Thyroid gland (tissue), 4 donors: ENCODE measurements around the gene EID1. TPM values are rescaled to one million over a fixed set of nuclear protein-coding genes. Genes with fewer than 3 reads are reported as not detected.

ENCODE experiments used
- DNase-seq, 2 donors: peaks; one replicate each; pipeline ENCODE4 v3.0.0-alpha.2; 2019
- H3K27ac ChIP-seq, 3 donors: fragments of 200-600 bp; sonication (generic); 1 replicate in 2 of 3; 2 replicates in 1 of 3; pipeline ENCODE4 v1.5.1; 2016 to 2019; ENCODE audit warnings: mild to moderate bottlenecking in 1 of 3, moderate library complexity in 1 of 3
- H3K27me3 ChIP-seq: fragments of 200-600 bp; sonication (generic); one replicate; pipeline ENCODE4 v1.5.1; 2019
- H3K36me3 ChIP-seq, 2 donors: fragments of 200-600 bp; sonication (generic); one replicate each; pipeline ENCODE4 v1.5.1; 2016 to 2019
- H3K4me1 ChIP-seq, 2 donors: fragments of 200-600 bp; sonication (generic); one replicate each; pipeline ENCODE4 v1.5.1; 2017 to 2019
- H3K4me3 ChIP-seq, 3 donors: fragments of 200-600 bp; sonication (generic); replicated peaks in 1 of 3; 1 replicate in 2 of 3; 2 replicates in 1 of 3; pipeline ENCODE4 v1.5.1; 2016; ENCODE audit warnings: mild to moderate bottlenecking in 1 of 3
- H3K9me3 ChIP-seq: fragments of 200-600 bp; sonication (generic); one replicate; pipeline ENCODE4 v1.5.1; 2017
- CTCF ChIP-seq, 6 experiments: fragments of 200-600 bp in 3 of 6; fragments of 450-650 bp in 3 of 6; sonication (generic) in 3 of 6; IDR thresholded peaks; one replicate each; pipeline ENCODE4 v1.5.1; 2016 to 2019; ENCODE audit warnings: antibody characterized with exemption in 6 of 6, mild to moderate bottlenecking in 2 of 6, inconsistent platforms in 1 of 6, moderate library complexity in 1 of 6
- POLR2A ChIP-seq, 2 donors: fragments of 450-650 bp; IDR thresholded peaks; one replicate each; pipeline ENCODE4 v1.6.1; 2017; ENCODE audit warnings: antibody characterized with exemption in 2 of 2, mild to moderate bottlenecking in 2 of 2, moderate library complexity in 1 of 2
- WGBS, 2 donors: methylation state at CpG; one replicate each; pipeline ENCODE4 v1.1.5; 2017; 5-methylcytosine and 5-hydroxymethylcytosine counted together
- intact Hi-C: fragments of 100-400 bp; cut with DNase I; formaldehyde crosslinking; loops from one replicate; pipeline ENCODE4 v1.15.1; 2023
- total RNA-seq, 4 donors: library from RNA; depleted of rRNA; stranded (reverse); fragments of >200 nt; gene quantifications; one replicate each; pipeline ENCODE4 v1.2.3, GENCODE V29; 2016

EID1 gene
- total RNA-seq, 4 donors from 2014 or later: 213 to 305 (median 273) TPM

- intact Hi-C loops: no loop called here
- TF ChIP-seq CTCF (IDR thresholded peaks at IDR 0.05) (no peak), POLR2A (IDR thresholded peaks at IDR 0.05) (no peak)
- DNase-seq: no peak
- no peaks in the 10 kb centered on the region for H3K36me3 ChIP-seq
- no peaks in the 10 kb centered on the region for H3K9me3 ChIP-seq
- WGBS, 2 donors: 69 to 75% methylated on average over 9 of the region's 9 CpGs
- no peaks in the 10 kb centered on the region for H3K4me1 ChIP-seq
- H3K4me3 ChIP-seq: no peak overlapping the region
- no peak overlapping the region for H3K27ac ChIP-seq
- H3K27me3 ChIP-seq: no peaks in the 10 kb centered on the region
These were observed 47.8 kb downstream of the EID1 start for GRCh38 chr15:48925714-48926223.

GRCh38 chr15:48928877-48929538 lies 51.1 kb downstream of the EID1 start:
- no peaks in the 10 kb centered on the region for H3K27me3 ChIP-seq
- no peak for TF ChIP-seq CTCF (IDR thresholded peaks at IDR 0.05)
- TF ChIP-seq POLR2A (IDR thresholded peaks at IDR 0.05): no peak
- no peaks in the 10 kb centered on the region for H3K9me3 ChIP-seq
- no peaks in the 10 kb centered on the region for H3K36me3 ChIP-seq
- no peaks in the 10 kb centered on the region for H3K4me1 ChIP-seq
- H3K4me3 ChIP-seq: no peak overlapping the region
- DNase-seq: no peak
- intact Hi-C loops: no loop called here
- WGBS, 2 donors: 92 to 94% methylated on average over 6 of the region's 6 CpGs
- H3K27ac ChIP-seq: no peak overlapping the region

GRCh38 chr15:48929661-48930060 lies 51.7 kb downstream of the EID1 start:
- WGBS, 2 donors: 76 to 90% methylated on average over 3 of the region's 3 CpGs
- Histone ChIP-seq H3K27ac (no peak overlapping the region), H3K36me3 (no peaks in the 10 kb centered on the region), H3K4me1 (no peaks in the 10 kb centered on the region), H3K9me3 (no peaks in the 10 kb centered on the region), H3K4me3 (no peak overlapping the region), H3K27me3 (no peaks in the 10 kb centered on the region)
- TF ChIP-seq CTCF (IDR thresholded peaks at IDR 0.05): no peak
- TF ChIP-seq POLR2A (IDR thresholded peaks at IDR 0.05): no peak
- no peak for DNase-seq
- intact Hi-C loops: no loop called here

Other genes starting within 250 kb of the EID1 start
- 100 to 1,000 TPM; 113 to 147 (median 120) TPM for gene FBN1, start 232.4 kb upstream of the EID1 start, total RNA-seq
- 1 to 10 TPM; 5.5 to 7.7 (median 6.8) TPM for gene CEP152, start 67.1 kb upstream of the EID1 start, total RNA-seq
- gene SHC4, start 85.8 kb downstream of the EID1 start, total RNA-seq: 1 to 10 TPM in 1 of 4 donors, under 1 TPM in 3; 0.13 to 1.1 (median 0.49) TPM
- gene SECISBP2L, start 168.3 kb downstream of the EID1 start, total RNA-seq: 10 to 100 TPM; 53.9 to 88.8 (median 60.9) TPM